LoVo (cell line): Measurements from ENCODE around the gene TRIM48.
"Not testable (repeated sequence)": the region's sequence is repeated elsewhere in the genome, so short reads cannot be mapped to it uniquely, and the experiment has no call there.

ENCODE experiments used
- DNase-seq: peaks from one replicate; pipeline ENCODE4 v3.0.0-alpha.2; 2016; ENCODE audit warnings: low spot score

Gene TRIM48

DNA sequence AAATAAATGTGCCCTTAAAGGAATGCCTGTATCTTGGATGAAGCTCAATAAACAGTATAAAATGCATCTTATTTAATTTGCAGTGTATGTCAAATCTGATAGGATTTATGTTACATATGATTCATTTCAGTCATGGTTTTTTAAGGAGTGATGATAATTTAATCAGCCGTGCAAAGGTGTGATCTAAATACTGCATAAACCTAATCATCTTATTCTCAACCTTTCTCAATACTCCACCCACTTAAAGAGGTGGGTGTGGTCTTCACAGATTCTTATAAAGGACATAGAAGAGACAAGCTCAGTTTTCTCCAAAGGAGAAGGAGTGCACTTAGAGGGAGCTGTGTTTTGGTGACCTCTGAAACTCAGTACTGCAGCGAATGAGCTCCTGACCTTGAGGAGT lies at the start of gene TRIM48:
Gene TRIM48, plus strand, starts transcription at position 301 of the 400 bp plus-strand sequence. CDS start 113 bp downstream, outside the sequence.
- not testable (repeated sequence) for DNase-seq

- DNase-seq, result not testable (repeated sequence)
Measured at GRCh38 chr11:55238316-55238715, 23.6 kb upstream of the TRIM48 start.

- no peak for DNase-seq
Measured at GRCh38 chr11:55263081-55263480, 1.1 kb downstream of the TRIM48 start.
